GM19452 (cell line): ENCODE data around the gene NT5DC1.
A peak's percentile ranks its signal among the peaks of the same experiment; 100 is the strongest.

Experiments
- ATAC-seq: cut with Tn5 transposase; IDR thresholded peaks from one replicate; pipeline ENCODE4 v1.9.1; 2021; ENCODE audit not compliant: unreplicated experiment

Gene NT5DC1

GRCh38 chr6:116133453-116133852, 32.8 kb downstream of the NT5DC1 start:
- ATAC-seq = no peak

- no peak for ATAC-seq
Measured at GRCh38 chr6:116136373-116136772, 35.7 kb downstream of the NT5DC1 start.

- ATAC-seq = no peak
Measured at GRCh38 chr6:116136933-116137340, 36.3 kb downstream of the NT5DC1 start.

- no peak for ATAC-seq
Measured at GRCh38 chr6:116139917-116140316, 39.3 kb downstream of the NT5DC1 start.

GRCh38 chr6:116144605-116145004, 44.0 kb downstream of the NT5DC1 start:
- ATAC-seq = no peak

GRCh38 chr6:116145803-116146675, 45.4 kb downstream of the NT5DC1 start:
- ATAC-seq = no peak

- no peak for ATAC-seq
Measured at GRCh38 chr6:116152620-116153019, 52.0 kb downstream of the NT5DC1 start.

GRCh38 chr6:116154887-116155286, 54.2 kb downstream of the NT5DC1 start:
- no peak for ATAC-seq

GRCh38 chr6:116156405-116157326, 56.0 kb downstream of the NT5DC1 start:
- no peak for ATAC-seq

GRCh38 chr6:116157391-116157790, 56.7 kb downstream of the NT5DC1 start:
- ATAC-seq = no peak

- ATAC-seq = no peak
Measured at GRCh38 chr6:116158641-116159040, 58.0 kb downstream of the NT5DC1 start.

GRCh38 chr6:116159782-116160524, 59.3 kb downstream of the NT5DC1 start:
- ATAC-seq = no peak

- peak; percentile 67 for ATAC-seq
Measured at GRCh38 chr6:116165596-116165995, 64.9 kb downstream of the NT5DC1 start.

- ATAC-seq = no peak
Measured at GRCh38 chr6:116166369-116166768, 65.7 kb downstream of the NT5DC1 start.

GRCh38 chr6:116168148-116168547, 67.5 kb downstream of the NT5DC1 start:
- no peak for ATAC-seq

- no peak for ATAC-seq
Measured at GRCh38 chr6:116169880-116170279, 69.2 kb downstream of the NT5DC1 start.

- no peak for ATAC-seq
Measured at GRCh38 chr6:116170358-116171057, 69.9 kb downstream of the NT5DC1 start.

- no peak for ATAC-seq
Measured at GRCh38 chr6:116173928-116174327, 73.3 kb downstream of the NT5DC1 start.

GRCh38 chr6:116175344-116175743, 74.7 kb downstream of the NT5DC1 start:
- no peak for ATAC-seq

GRCh38 chr6:116176596-116176995, 75.9 kb downstream of the NT5DC1 start:
- ATAC-seq = no peak
